ENCODE data around the gene DAW1.
A peak's percentile ranks its signal among the peaks of the same experiment; 100 is the strongest.
"Not testable (repeated sequence)": the region's sequence is repeated elsewhere in the genome, so short reads cannot be mapped to it uniquely, and the experiment has no call there.

DAW1 gene

GRCh38 chr2:227906991-227907390, 35.6 kb downstream of the DAW1 start:
- no peak for TF ChIP-seq CTCF (IDR thresholded peaks at IDR 0.05; ENCODE audit: control insufficient read depth, extremely low read depth, insufficient read depth)
- DNase-seq (ENCODE audit: low read depth) = no peak
- H3K4me3 ChIP-seq (ENCODE audit: low read depth, low read length) = no peak overlapping the region

GRCh38 chr2:227908266-227909054, 37.0 kb downstream of the DAW1 start:
- DNase-seq (ENCODE audit: low read depth) = no peak
- no peak overlapping the region for H3K4me3 ChIP-seq (ENCODE audit: low read depth, low read length)
- TF ChIP-seq CTCF (IDR thresholded peaks at IDR 0.05; ENCODE audit: control insufficient read depth, extremely low read depth, insufficient read depth) = no peak

- no peak for DNase-seq (ENCODE audit: low read depth)
- H3K4me3 ChIP-seq (ENCODE audit: low read depth, low read length) = no peak overlapping the region
- TF ChIP-seq CTCF (IDR thresholded peaks at IDR 0.05; ENCODE audit: control insufficient read depth, extremely low read depth, insufficient read depth) = no peak
These were observed 42.9 kb downstream of the DAW1 start for GRCh38 chr2:227914362-227914761.

GRCh38 chr2:227921648-227922047, 50.2 kb downstream of the DAW1 start:
- no peak for TF ChIP-seq CTCF (IDR thresholded peaks at IDR 0.05; ENCODE audit: control insufficient read depth, extremely low read depth, insufficient read depth)
- no peak overlapping the region for H3K4me3 ChIP-seq (ENCODE audit: low read depth, low read length)

GRCh38 chr2:227932001-227932400, 60.6 kb downstream of the DAW1 start:
- no peak overlapping the region for H3K4me3 ChIP-seq (ENCODE audit: low read depth, low read length)
- no peak for TF ChIP-seq CTCF (IDR thresholded peaks at IDR 0.05; ENCODE audit: control insufficient read depth, extremely low read depth, insufficient read depth)
- no peak for DNase-seq (ENCODE audit: low read depth)

More at GRCh38 chr2:227921648-227922047, 50.2 kb downstream of the DAW1 start:
- DNase-seq (ENCODE audit: low read depth) = peak; percentile 1

- no peak for DNase-seq (ENCODE audit: low read depth)
- peak; percentile 28 for TF ChIP-seq CTCF (IDR thresholded peaks at IDR 0.05; ENCODE audit: control insufficient read depth, extremely low read depth, insufficient read depth)
- no peak overlapping the region for H3K4me3 ChIP-seq (ENCODE audit: low read depth, low read length)
These were observed 61.0 kb downstream of the DAW1 start for GRCh38 chr2:227932403-227932802.

GRCh38 chr2:227933884-227934283, 62.5 kb downstream of the DAW1 start:
- no peak for DNase-seq (ENCODE audit: low read depth)
- H3K4me3 ChIP-seq (ENCODE audit: low read depth, low read length) = no peak overlapping the region
- no peak for TF ChIP-seq CTCF (IDR thresholded peaks at IDR 0.05; ENCODE audit: control insufficient read depth, extremely low read depth, insufficient read depth)

- H3K4me3 ChIP-seq (ENCODE audit: low read depth, low read length); DNase-seq (ENCODE audit: low read depth): not testable (repeated sequence)
These were observed 64.8 kb downstream of the DAW1 start for GRCh38 chr2:227936249-227936648.
